Immature natural killer cell (primary cell): ENCODE measurements around the gene RADIL. TPM values are rescaled to one million over a fixed set of nuclear protein-coding genes. Genes with fewer than 3 reads are reported as not detected.

Experiments used
- DNase-seq, 3 donors: peaks; one replicate each; pipeline ENCODE4 v3.0.0; 2022; ENCODE audit warnings: mixed read lengths in 1 of 3
- H3K27ac Mint-ChIP-seq, 6 donors: one replicate each; pipeline ENCODE4 v1.8.0; 2020; ENCODE audit warnings: mixed read lengths in 6 of 6, mild to moderate bottlenecking in 5 of 6, inconsistent platforms in 4 of 6, moderate library complexity in 3 of 6
- H3K27me3 Mint-ChIP-seq, 3 donors: one replicate each; pipeline ENCODE4 v1.8.0; 2020 to 2021; ENCODE audit warnings: low read depth in 3 of 3, mild to moderate bottlenecking in 3 of 3, mixed read lengths in 3 of 3, moderate library complexity in 3 of 3, inconsistent platforms in 1 of 3
- H3K36me3 Mint-ChIP-seq, 3 donors: one replicate each; pipeline ENCODE4 v1.8.0; 2020; ENCODE audit warnings: mixed read lengths in 3 of 3, inconsistent platforms in 2 of 3, mild to moderate bottlenecking in 2 of 3
- H3K4me1 Mint-ChIP-seq, 2 donors: one replicate each; pipeline ENCODE4 v1.8.0; 2020; ENCODE audit warnings: inconsistent platforms in 2 of 2, mild to moderate bottlenecking in 2 of 2, mixed read lengths in 2 of 2, moderate library complexity in 1 of 2
- H3K4me3 Mint-ChIP-seq, 5 donors: one replicate each; pipeline ENCODE4 v1.8.0; 2020; ENCODE audit warnings: mild to moderate bottlenecking in 5 of 5, mixed read lengths in 5 of 5, inconsistent platforms in 3 of 5, moderate library complexity in 3 of 5
- H3K9me3 Mint-ChIP-seq, 6 donors: one replicate each; pipeline ENCODE4 v1.8.0; 2020; ENCODE audit warnings: mild to moderate bottlenecking in 6 of 6, mixed read lengths in 6 of 6, inconsistent platforms in 4 of 6, moderate library complexity in 3 of 6
- polyA plus RNA-seq, 3 donors: library from polyadenylated mRNA; unstranded; fragments of 300-500 nt; fragmentation: Illumina TruSeq; gene quantifications; one replicate each; pipeline ENCODE4 v1.2.3, GENCODE V29; 2021

RADIL gene
- polyA plus RNA-seq, 3 donors from 2014 or later = not detected

DNA sequence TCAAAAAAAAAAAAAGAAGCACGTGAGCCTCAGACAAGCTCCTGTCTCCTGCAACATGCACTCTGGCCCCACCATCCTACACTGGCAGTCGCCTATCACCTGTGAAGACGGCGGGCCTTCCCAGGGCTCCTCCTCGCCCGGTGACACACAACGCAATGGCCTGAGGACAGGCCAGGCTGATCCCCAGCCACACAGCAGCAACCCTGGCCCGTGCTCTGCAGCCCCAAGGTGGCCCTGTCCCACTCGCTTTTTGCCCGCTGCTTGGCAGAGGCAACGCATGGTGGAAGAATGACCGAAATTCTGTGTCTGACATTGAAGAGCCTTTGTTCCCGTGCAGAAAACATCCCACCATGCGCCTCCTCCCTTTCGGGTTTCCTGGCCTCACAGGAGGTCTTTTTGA, 8.1 kb downstream of the RADIL start:
- DNase-seq = no peak
- no peaks in the 10 kb centered on the region for H3K9me3 Mint-ChIP-seq
- peaks cover 3 to 14% (median 12%) of the 10 kb centered on the region in 3 donors for H3K27me3 Mint-ChIP-seq
- no peak overlapping the region for H3K27ac Mint-ChIP-seq
- H3K4me3 Mint-ChIP-seq = no peak overlapping the region
- H3K36me3 Mint-ChIP-seq = no peaks in the 10 kb centered on the region
- peaks cover 30% of the 10 kb centered on the region in 2 donors for H3K4me1 Mint-ChIP-seq

DNA sequence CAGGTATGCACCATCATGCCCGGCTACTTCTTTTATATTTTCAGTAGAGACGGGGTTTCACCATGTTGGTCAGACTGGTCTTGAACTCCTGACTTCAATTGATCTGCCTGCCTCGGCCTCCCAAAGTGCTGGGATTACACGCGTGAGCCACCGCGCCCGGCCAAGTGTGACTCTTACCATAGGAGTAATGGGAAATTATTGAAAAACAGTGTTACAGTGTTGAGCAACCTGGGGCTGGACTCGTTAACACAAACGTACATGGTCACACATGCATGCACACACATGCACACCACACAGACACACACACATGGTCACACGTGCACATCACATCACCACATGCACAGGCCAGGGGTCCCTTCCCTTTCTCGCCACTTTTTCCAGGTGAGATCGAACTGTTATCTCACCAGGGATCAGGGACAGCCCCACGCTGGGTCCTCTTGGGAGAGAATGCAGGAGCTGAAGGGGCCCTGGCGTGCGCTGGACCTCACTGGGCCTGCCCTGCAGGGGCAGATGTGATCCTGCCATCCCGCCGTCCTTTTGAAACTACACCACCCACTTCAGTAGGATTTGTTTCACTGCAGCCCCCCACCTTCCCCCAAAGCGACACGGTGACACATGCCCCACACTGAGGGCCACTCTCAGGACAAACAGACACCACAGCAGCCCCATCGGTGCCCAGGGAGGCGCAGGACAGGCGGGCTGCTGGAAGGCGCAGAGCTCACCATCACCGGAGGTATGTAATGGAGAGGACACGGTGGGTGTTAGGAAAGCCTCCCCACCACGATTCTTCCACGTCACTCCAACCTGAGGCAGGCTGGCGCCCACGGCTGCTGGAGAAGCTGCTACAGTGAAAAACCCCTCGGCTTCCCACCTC, 10.2 kb downstream of the RADIL start:
- Mint-ChIP-seq H3K4me3 (peak overlapping the region in 4 of 5 donors; percentile 58 to 81 (median 74)), H3K4me1 (peaks cover 30% of the 10 kb centered on the region in 2 donors), H3K27me3 (peaks cover 3 to 14% (median 8%) of the 10 kb centered on the region in 3 donors), H3K9me3 (no peaks in the 10 kb centered on the region), H3K36me3 (no peaks in the 10 kb centered on the region), H3K27ac (peak overlapping the region in 3 of 6 donors; percentile 17 to 94 (median 91))
- DNase-seq = no peak

DNA sequence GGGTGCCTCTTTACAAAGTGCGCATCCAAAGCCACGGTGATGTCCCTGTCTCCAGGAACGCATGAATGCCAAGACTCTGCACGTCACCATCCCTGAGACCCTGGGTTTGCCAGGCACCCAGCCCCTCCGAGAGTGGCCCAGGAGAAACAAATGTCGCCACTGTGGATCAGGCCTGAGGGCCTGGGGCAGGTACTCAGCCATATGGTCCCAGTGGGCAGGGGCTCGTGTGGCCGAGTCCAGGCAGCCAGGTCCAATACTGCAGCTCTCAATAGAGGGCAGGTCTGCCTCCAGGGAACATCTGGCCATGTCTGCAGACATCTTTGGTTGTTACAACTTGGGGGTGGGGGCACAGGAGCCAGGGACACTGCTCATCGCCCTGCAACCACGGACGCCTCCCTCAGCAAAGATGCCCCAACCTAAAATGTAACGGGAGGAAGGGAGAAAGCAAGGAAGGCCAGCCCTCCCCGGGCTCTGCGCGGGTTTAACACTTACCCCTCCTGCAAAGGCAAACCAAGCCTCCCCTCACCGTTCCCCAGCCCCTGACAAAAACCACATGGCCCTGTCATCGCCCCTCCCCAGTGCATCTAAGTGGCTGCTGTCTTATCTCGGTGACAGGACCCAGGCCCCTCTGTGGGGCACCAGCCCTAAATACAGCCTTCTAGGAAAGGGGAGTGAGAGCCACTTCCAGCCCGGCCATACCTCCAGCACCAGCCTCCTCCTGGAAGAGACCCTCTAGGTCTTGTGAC, 11.4 kb downstream of the RADIL start:
- no peaks in the 10 kb centered on the region for H3K36me3 Mint-ChIP-seq
- peak overlapping the region; percentile 58 to 81 (median 68) for H3K4me3 Mint-ChIP-seq
- H3K27me3 Mint-ChIP-seq = peaks cover 4 to 14% (median 8%) of the 10 kb centered on the region in 3 donors
- H3K9me3 Mint-ChIP-seq = no peaks in the 10 kb centered on the region
- H3K4me1 Mint-ChIP-seq = peaks cover 30% of the 10 kb centered on the region in 2 donors
- peak overlapping the region; percentile 73 to 95 (median 87) for H3K27ac Mint-ChIP-seq
- DNase-seq = peak in 2 of 3 donors; percentile 40 to 57

DNA sequence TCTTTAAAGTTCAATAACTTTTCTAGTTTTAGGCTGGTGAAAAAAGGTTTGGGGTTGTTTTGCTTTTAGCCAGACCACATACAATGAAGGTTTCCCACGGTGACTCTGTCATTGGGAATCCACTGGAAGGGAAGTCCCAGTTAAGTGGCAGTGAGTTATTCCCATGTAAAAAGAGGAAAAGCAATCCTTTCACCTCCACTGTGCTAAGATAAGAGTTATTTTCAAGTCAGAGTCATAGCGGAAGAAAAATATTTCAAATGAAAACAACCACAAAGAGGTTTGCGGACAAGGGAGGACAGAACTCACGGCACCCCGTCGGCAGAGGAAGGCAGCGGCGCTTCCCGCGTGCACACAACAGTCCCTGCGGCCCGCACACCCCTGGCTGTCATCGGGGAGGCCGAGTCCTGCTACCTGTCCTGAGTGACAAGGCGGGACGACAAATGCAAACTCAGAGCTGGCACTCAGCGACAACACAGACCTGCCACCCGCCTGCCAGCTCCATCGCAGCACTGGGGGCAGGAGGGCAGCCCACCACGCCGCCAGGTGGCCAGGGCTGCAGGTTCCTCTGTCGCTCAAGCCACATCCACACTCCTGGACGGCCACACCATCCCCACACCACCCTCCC, 12.3 kb downstream of the RADIL start:
- Mint-ChIP-seq H3K27ac (peak overlapping the region in 5 of 6 donors; percentile 78 to 94 (median 83)), H3K27me3 (peaks cover 5 to 13% (median 11%) of the 10 kb centered on the region in 3 donors), H3K4me1 (peaks cover 30% of the 10 kb centered on the region in 2 donors), H3K4me3 (peak overlapping the region; percentile 8 to 62 (median 48)), H3K9me3 (no peaks in the 10 kb centered on the region), H3K36me3 (no peaks in the 10 kb centered on the region)
- peak; percentile 17 to 37 (median 35) for DNase-seq

DNA sequence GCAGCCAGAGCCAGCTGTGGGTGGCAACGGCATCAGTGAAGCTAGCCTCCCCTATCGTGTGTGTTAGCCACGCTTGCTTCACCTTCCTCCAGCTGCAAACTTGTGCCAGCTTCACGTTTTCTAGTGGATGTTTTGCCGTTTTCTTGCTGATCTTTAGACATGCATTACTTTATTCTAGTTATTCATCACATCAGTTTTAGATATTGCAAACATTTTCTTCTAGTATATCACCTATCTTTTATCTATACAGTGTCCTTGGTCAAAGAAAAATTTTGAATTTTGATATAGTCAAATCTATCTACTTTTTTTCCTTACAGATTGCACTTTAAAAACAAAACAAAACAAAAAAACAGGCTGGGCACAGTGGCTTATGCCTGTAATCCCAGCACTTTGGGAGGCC, 15.0 kb downstream of the RADIL start:
- Mint-ChIP-seq H3K4me1 (peaks cover 29% of the 10 kb centered on the region in 2 donors), H3K36me3 (no peaks in the 10 kb centered on the region), H3K27ac (no peak overlapping the region), H3K9me3 (peaks cover 0 to 6% (median 0%) of the 10 kb centered on the region in 6 donors), H3K27me3 (peaks cover 11 to 20% (median 15%) of the 10 kb centered on the region in 3 donors), H3K4me3 (no peak overlapping the region)
- no peak for DNase-seq

DNA sequence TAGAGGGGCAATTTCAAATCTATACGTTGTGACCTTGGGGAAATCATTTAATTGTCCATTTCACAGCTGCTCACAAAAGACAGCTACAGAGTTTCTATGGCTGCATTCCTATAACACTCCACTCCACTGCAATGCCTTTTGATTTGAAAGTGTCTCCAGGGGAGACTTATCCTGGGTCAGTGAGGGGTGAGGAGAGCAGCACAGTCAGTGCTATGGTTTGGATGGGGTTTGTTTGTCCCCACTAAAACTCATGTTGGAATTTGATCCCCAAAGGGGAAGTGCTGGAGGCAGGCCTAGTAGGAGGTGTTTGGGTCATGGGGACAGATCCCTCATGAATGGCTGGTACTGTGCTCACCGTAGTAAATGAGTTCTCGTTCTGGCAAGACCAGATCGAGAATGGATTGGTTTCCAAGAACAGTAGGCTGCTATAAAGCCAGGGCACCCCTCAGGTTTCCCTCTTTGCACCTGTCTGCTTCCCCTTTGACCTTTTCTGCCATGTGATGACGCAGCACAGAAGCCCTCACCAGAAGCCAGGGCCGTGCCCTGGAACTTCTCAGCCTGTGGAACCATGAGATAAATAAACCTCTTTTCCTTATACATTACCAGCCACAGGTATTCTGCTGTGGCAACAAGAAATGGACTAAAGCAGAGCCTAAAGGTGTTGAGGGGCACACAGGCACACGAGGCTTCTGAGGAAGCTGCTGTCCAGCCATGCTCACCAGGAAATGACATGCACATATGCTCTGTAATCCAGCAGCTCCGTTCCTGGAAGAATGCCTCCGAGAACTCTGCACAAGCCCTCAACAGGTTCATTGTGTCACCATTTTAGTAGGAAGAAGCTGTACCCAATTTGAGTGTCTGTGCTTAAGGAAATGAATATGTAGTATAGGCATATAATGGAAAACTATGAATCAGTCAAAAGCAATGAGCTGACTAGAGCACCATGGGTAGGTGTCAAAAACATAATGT, 16.7 kb downstream of the RADIL start:
- peaks cover 0 to 4% (median 0%) of the 10 kb centered on the region in 3 donors for H3K36me3 Mint-ChIP-seq
- no peak for DNase-seq
- H3K4me3 Mint-ChIP-seq = no peak overlapping the region
- peaks cover 6 to 26% (median 11%) of the 10 kb centered on the region in 3 donors for H3K27me3 Mint-ChIP-seq
- peaks cover 0 to 6% (median 0%) of the 10 kb centered on the region in 6 donors for H3K9me3 Mint-ChIP-seq
- H3K4me1 Mint-ChIP-seq = peaks cover 18 to 25% of the 10 kb centered on the region in 2 donors
- no peak overlapping the region for H3K27ac Mint-ChIP-seq

DNA sequence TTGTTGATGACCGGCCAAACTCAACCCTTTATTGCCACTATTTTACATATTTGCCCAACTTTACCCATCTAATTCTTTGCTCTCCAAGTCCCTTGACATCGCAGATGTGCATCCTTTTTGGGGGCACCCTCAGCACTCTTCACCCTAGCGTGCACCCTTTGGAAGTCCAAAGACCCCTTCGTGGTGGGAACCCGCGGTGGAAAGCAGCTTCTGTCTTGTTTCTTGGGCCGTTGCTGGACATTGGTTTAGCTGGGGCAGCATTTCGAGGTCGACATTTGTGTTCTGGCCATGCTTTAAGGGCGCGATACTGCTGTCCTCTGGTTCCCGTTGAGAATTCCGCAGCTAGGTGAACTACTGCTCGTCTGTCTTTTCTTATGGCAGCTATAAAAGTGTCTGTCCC, 21.4 kb downstream of the RADIL start:
- H3K4me1 Mint-ChIP-seq = peaks cover 11 to 23% of the 10 kb centered on the region in 2 donors
- H3K27me3 Mint-ChIP-seq = peaks cover 8 to 35% (median 19%) of the 10 kb centered on the region in 3 donors
- H3K36me3 Mint-ChIP-seq = peaks cover 0 to 4% (median 0%) of the 10 kb centered on the region in 3 donors
- H3K4me3 Mint-ChIP-seq = peak overlapping the region; percentile 79 to 83 (median 80)
- H3K9me3 Mint-ChIP-seq = peaks cover 0 to 16% (median 4%) of the 10 kb centered on the region in 6 donors
- no peak for DNase-seq
- H3K27ac Mint-ChIP-seq = peak overlapping the region in 4 of 6 donors; percentile 57 to 92 (median 81)

DNA sequence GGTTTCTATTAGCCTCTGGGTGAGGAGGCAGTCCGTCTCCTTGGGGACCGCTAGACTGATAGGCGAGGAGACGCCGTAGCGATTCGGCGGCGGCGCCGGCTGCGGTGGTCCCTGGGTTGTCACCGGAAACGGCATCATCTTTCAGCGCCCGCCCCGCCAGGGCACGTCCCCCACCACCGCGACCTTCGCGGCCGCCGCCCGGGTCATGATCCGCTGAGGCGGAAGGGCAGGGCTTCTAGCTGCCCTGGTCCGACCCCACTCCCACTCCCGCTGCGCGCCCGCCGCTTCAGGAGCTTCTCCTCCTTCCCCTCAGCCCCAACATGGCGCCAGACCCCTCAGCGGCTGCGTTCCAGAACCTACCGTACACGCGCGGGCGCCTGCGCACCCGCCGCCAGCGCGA, 21.8 kb downstream of the RADIL start, which contains the start of gene PAPOLB:
Gene PAPOLB, minus strand, starts transcription at position 358 of the 400 bp plus-strand sequence. Its CDS starts 220 bp downstream, at position 138.
- H3K9me3 Mint-ChIP-seq = peaks cover 0 to 16% (median 4%) of the 10 kb centered on the region in 6 donors
- DNase-seq = peak; percentile 75 to 84 (median 81)
- H3K4me1 Mint-ChIP-seq = peaks cover 11 to 23% of the 10 kb centered on the region in 2 donors
- H3K36me3 Mint-ChIP-seq = peaks cover 0 to 4% (median 0%) of the 10 kb centered on the region in 3 donors
- peak within 1 kb of the TSS; percentile 80 to 85 (median 81) for H3K4me3 Mint-ChIP-seq
- peaks cover 7 to 34% (median 19%) of the 10 kb centered on the region in 3 donors for H3K27me3 Mint-ChIP-seq
- peak within 1 kb of the TSS; percentile 60 to 92 (median 81) for H3K27ac Mint-ChIP-seq

DNA sequence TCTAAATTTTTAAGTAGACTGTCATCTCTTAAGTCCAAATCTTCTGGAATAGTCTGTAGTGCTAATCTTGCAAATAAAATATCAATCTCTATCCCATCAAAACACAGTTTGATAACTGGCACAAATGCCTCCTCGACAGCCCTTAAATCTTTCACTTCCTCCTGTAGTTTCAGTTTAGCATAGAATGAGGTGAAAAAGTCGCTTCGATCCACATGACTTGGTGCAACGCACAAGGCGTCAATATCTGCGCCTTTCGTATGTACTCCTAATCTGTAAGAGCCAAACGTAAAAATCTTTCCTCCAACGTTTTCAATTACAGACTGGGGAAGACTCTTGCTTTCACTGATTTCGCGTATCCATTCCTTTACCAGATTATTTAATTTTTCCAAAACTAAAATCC, 22.3 kb downstream of the RADIL start:
- Mint-ChIP-seq H3K4me1 (peaks cover 11 to 23% of the 10 kb centered on the region in 2 donors), H3K27ac (peak overlapping the region; percentile 60 to 92 (median 78)), H3K36me3 (peaks cover 0 to 4% (median 0%) of the 10 kb centered on the region in 3 donors), H3K27me3 (peaks cover 5 to 34% (median 19%) of the 10 kb centered on the region in 3 donors), H3K4me3 (peak overlapping the region; percentile 79 to 83 (median 80)), H3K9me3 (peaks cover 0 to 16% (median 4%) of the 10 kb centered on the region in 6 donors)
- DNase-seq = no peak

DNA sequence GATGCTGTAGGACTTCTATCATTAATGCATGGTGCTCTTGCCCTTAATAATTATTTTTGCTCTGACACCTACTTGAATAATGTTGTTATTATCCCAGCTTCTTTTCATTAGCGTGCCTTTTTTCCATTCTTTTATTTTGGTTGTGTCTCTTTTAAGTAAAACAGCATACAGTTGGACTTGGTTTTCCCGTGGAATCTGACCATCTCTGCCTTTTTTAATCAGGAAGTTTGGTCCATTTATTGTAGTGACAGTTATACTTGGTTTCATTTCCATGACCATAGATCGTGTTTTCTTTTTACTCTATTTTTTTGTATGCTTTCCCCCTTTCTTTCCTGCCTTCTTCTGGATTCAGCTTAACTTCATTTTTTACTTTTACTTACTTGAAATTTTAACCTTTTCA, 26.3 kb downstream of the RADIL start:
- H3K27me3 Mint-ChIP-seq = peaks cover 5 to 12% (median 11%) of the 10 kb centered on the region in 3 donors
- H3K4me3 Mint-ChIP-seq = no peak overlapping the region
- no peak for DNase-seq
- H3K4me1 Mint-ChIP-seq = peaks cover 9 to 14% of the 10 kb centered on the region in 2 donors
- peaks cover 0 to 10% (median 2%) of the 10 kb centered on the region in 6 donors for H3K9me3 Mint-ChIP-seq
- no peak overlapping the region for H3K27ac Mint-ChIP-seq
- H3K36me3 Mint-ChIP-seq = no peaks in the 10 kb centered on the region

DNA sequence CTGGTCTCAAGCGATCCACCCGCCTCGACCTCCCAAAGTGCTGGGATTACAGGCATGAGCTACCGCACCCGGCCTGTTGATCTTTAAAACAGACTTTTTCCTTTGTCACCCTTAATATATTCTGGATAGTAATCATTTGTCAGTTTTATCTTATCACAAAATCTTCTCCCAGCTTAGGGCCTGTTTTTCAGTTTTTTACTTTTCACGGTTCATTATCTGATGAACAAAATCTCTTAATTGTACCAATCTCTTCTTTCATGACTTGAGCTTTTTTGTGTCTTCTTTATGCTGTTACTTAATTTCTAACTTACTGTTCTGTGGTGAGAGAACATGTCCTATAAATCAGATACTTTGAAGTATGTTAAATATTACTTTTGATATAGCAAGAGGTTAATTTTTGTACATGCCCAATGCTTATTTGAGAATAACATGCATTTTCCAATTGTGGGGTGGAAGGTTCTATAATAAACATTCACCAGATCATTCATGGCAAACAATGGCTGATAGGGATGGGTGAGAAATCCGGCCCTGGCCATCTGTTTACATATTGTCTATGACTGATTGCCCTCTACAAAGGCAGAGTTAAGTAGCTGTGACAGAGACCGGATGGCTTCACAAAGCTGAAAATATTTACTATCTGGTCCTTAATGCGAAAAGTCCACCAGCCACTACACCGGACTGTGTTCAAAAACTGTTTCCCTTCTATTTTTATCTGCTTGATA, 27.0 kb downstream of the RADIL start:
- no peak overlapping the region for H3K27ac Mint-ChIP-seq
- DNase-seq = no peak
- H3K4me1 Mint-ChIP-seq = peaks cover 4 to 7% of the 10 kb centered on the region in 2 donors
- H3K4me3 Mint-ChIP-seq = no peak overlapping the region
- H3K27me3 Mint-ChIP-seq = peaks cover 4 to 11% (median 7%) of the 10 kb centered on the region in 3 donors
- no peaks in the 10 kb centered on the region for H3K36me3 Mint-ChIP-seq
- peaks cover 0 to 9% (median 2%) of the 10 kb centered on the region in 6 donors for H3K9me3 Mint-ChIP-seq

DNA sequence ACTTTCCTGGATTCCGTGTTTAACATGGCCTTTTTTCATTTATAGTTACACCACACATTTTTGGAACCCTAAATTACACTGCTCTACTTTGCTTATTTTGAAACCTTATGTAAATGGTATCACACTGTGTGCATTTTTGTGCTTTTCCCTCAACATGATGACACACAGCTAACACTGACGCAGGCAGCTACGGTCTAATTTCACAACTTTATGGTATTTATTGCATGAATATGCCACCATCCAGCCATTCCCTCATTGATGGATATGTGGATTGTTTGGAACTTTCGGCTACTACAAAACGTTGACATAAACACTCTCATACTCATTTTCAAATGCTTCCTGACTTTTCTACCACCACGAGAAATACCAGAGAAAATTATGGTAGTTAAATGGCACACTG, 28.6 kb downstream of the RADIL start:
- Mint-ChIP-seq H3K4me1 (no peaks in the 10 kb centered on the region), H3K9me3 (peaks cover 0 to 5% (median 0%) of the 10 kb centered on the region in 6 donors), H3K36me3 (no peaks in the 10 kb centered on the region), H3K27ac (no peak overlapping the region), H3K27me3 (peaks cover 0 to 3% (median 3%) of the 10 kb centered on the region in 3 donors), H3K4me3 (no peak overlapping the region)
- no peak for DNase-seq
